Neural cell (in vitro differentiated cells): Measurements from ENCODE around the gene PNPLA5. TPM values are rescaled to one million over a fixed set of nuclear protein-coding genes. Genes with fewer than 3 reads are reported as not detected.

ENCODE experiments used
- H2AFZ ChIP-seq: fragments of 200-600, 300-800 bp; sonication (generic), shearing (Covaris generic); 2 replicates; pipeline ENCODE4 v1.6.0; 2014; ENCODE audit warnings: low read depth, mild to moderate bottlenecking, antibody characterized with exemption, low read length, moderate library complexity
- H3F3A ChIP-seq: fragments of 200-600 bp; shearing (Covaris generic); 2 replicates; pipeline ENCODE4 v1.6.1; 2016; ENCODE audit warnings: mild to moderate bottlenecking, moderate library complexity, mixed read lengths, antibody characterized with exemption, low read length; ENCODE audit not compliant: insufficient read depth, poor library complexity, severe bottlenecking
- H3K27ac ChIP-seq: fragments of 200-600, 300-800 bp; sonication (generic), shearing (Covaris generic); 2 replicates; pipeline ENCODE4 v1.5.1; 2014; ENCODE audit warnings: mild to moderate bottlenecking, low read length, moderate library complexity
- H3K27me3 ChIP-seq: fragments of 300-800, 200-600 bp; sonication (generic), shearing (Covaris generic); 2 replicates; pipeline ENCODE4 v1.6.0; 2014; ENCODE audit warnings: mild to moderate bottlenecking, low read depth, low read length, moderate library complexity; ENCODE audit not compliant: insufficient read depth
- H3K36me3 ChIP-seq: fragments of 300-800, 200-600 bp; sonication (generic), shearing (Covaris generic); 2 replicates; pipeline ENCODE4 v1.5.1; 2014; ENCODE audit warnings: mild to moderate bottlenecking, antibody characterized with exemption, low read length, moderate library complexity; ENCODE audit not compliant: insufficient read depth
- H3K4me2 ChIP-seq: fragments of 300-800, 200-600 bp; sonication (generic), shearing (Covaris generic); 2 replicates; pipeline ENCODE4 v1.6.0; 2014; ENCODE audit warnings: mild to moderate bottlenecking, low read length
- H3K4me3 ChIP-seq: fragments of 300-800, 200-600 bp; sonication (generic), shearing (Covaris generic); 2 replicates; pipeline ENCODE4 v1.5.1; 2014; ENCODE audit warnings: mild to moderate bottlenecking, low read length, moderate library complexity
- H3K79me2 ChIP-seq: fragments of 200-600 bp; shearing (Covaris generic); replicated peaks from 2 replicates; pipeline ENCODE4 v1.6.0; 2014; ENCODE audit warnings: mild to moderate bottlenecking, low read length, moderate library complexity; ENCODE audit not compliant: insufficient read depth
- H3K9ac ChIP-seq: fragments of 300-800, 200-600 bp; sonication (generic), shearing (Covaris generic); 2 replicates; pipeline ENCODE4 v1.6.1; 2016; ENCODE audit warnings: mild to moderate bottlenecking, low read length, mixed read lengths
- H3K9me2 ChIP-seq: fragments of 200-600 bp; shearing (Covaris generic); 2 replicates; pipeline ENCODE4 v1.6.1; 2016; ENCODE audit warnings: mild to moderate bottlenecking, low read length, mixed read lengths; ENCODE audit not compliant: insufficient read depth
- H3K9me3 ChIP-seq: fragments of 200-600, 300-800 bp; sonication (generic), shearing (Covaris generic); 2 replicates; pipeline ENCODE4 v1.6.1; 2016; ENCODE audit warnings: mild to moderate bottlenecking, mixed run types, low read length, moderate library complexity, mixed read lengths
- H4K20me1 ChIP-seq: fragments of 200-600 bp; shearing (Covaris generic); 2 replicates; pipeline ENCODE4 v1.6.1; 2016; ENCODE audit warnings: mild to moderate bottlenecking, mixed run types; ENCODE audit not compliant: insufficient read depth
- EP300 ChIP-seq: fragments of 450-650 bp; conservative IDR thresholded peaks from 2 replicates; pipeline ENCODE4 v1.6.1; 2014; ENCODE audit warnings: antibody characterized with exemption, mild to moderate bottlenecking, moderate library complexity; ENCODE audit not compliant: poor library complexity, severe bottlenecking
- EZH2 ChIP-seq: fragments of 200-600, 300-800 bp; shearing (Covaris generic), sonication (generic); IDR thresholded peaks from 2 replicates; pipeline ENCODE4 v1.6.1; 2014; ENCODE audit warnings: antibody characterized with exemption, low read length, borderline replicate concordance, mild to moderate bottlenecking; ENCODE audit not compliant: insufficient read depth, poor library complexity, severe bottlenecking
- MXI1 ChIP-seq: fragments of 450-650 bp; conservative IDR thresholded peaks from 2 replicates; pipeline ENCODE4 v1.6.1; 2014; ENCODE audit warnings: antibody characterized with exemption, mild to moderate bottlenecking; ENCODE audit not compliant: poor library complexity, severe bottlenecking
- POLR2AphosphoS5 ChIP-seq: IDR thresholded peaks from 2 replicates; pipeline ENCODE4 v1.6.1; 2012
- RAD21 ChIP-seq: fragments of 450-650 bp; conservative IDR thresholded peaks from 2 replicates; pipeline ENCODE4 v1.6.1; 2014; ENCODE audit warnings: antibody characterized with exemption, mild to moderate bottlenecking, moderate library complexity
- SMC3 ChIP-seq: fragments of 450-650 bp; conservative IDR thresholded peaks from 2 replicates; pipeline ENCODE4 v1.6.1; 2014; ENCODE audit warnings: antibody characterized with exemption, mild to moderate bottlenecking, moderate library complexity; ENCODE audit not compliant: poor library complexity
- TAF1 ChIP-seq: IDR thresholded peaks from 2 replicates; pipeline ENCODE4 v1.6.1; 2012; ENCODE audit warnings: low read depth
- polyA plus RNA-seq: library from polyadenylated mRNA; depleted of rRNA; stranded (reverse); fragments of >200 nt; gene quantifications from 2 replicates; pipeline ENCODE4 v1.2.3, GENCODE V29; 2014
- TF ChIP-seq, protein P1 (sequence below): fragments of 450-650 bp; IDR thresholded peaks from 2 replicates; pipeline ENCODE4 v1.5.1; 2014; ENCODE audit warnings: antibody characterized with exemption, mild to moderate bottlenecking, moderate library complexity; ENCODE audit not compliant: poor library complexity, severe bottlenecking
- TF ChIP-seq, protein P2 (sequence below): IDR thresholded peaks from 2 replicates; pipeline ENCODE4 v1.6.1; 2012; ENCODE audit warnings: borderline replicate concordance

PNPLA5 gene
- polyA plus RNA-seq, 1 donor from 2014 or later, result not detected

DNA sequence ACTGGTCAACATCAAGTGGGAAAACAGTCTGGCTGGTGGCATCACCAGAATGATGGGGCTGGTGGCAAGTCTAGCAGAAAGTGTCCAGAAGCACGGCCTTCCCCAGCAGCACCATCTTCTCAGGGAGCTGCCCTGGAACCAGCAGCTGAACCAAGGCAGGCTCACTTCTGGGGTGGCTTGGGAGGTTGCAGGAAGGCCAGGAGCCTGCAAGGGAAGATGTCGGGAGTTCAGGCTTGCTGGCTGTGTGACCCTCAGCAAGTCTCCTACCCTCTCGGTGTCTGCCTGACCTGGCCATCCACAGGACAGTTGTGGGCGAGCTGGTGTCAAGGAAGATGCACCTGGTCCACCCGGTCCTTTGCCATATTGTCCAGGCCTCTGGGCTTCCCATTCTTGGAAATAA, 2.3 kb upstream of the PNPLA5 start:
- no peaks in the 10 kb centered on the region for H3K9me2 ChIP-seq
- peaks cover 40% of the 10 kb centered on the region for H3K27me3 ChIP-seq
- no peaks in the 10 kb centered on the region for H3K9me3 ChIP-seq
- H3K4me3 ChIP-seq, result no peak overlapping the region
- no peak overlapping the region for H3K4me2 ChIP-seq
- no peaks in the 10 kb centered on the region for H3F3A ChIP-seq
- no peaks in the 10 kb centered on the region for H3K36me3 ChIP-seq
- no peaks in the 10 kb centered on the region for H4K20me1 ChIP-seq
- no peak overlapping the region for H2AFZ ChIP-seq
- TF ChIP-seq TAF1 (no peak), RAD21 (no peak), POLR2AphosphoS5 (no peak), SMC3 (no peak), EP300 (no peak), EZH2 (no peak)
- TF ChIP-seq, protein P1, sequence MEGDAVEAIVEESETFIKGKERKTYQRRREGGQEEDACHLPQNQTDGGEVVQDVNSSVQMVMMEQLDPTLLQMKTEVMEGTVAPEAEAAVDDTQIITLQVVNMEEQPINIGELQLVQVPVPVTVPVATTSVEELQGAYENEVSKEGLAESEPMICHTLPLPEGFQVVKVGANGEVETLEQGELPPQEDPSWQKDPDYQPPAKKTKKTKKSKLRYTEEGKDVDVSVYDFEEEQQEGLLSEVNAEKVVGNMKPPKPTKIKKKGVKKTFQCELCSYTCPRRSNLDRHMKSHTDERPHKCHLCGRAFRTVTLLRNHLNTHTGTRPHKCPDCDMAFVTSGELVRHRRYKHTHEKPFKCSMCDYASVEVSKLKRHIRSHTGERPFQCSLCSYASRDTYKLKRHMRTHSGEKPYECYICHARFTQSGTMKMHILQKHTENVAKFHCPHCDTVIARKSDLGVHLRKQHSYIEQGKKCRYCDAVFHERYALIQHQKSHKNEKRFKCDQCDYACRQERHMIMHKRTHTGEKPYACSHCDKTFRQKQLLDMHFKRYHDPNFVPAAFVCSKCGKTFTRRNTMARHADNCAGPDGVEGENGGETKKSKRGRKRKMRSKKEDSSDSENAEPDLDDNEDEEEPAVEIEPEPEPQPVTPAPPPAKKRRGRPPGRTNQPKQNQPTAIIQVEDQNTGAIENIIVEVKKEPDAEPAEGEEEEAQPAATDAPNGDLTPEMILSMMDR, result no peak
- TF ChIP-seq, protein P2, sequence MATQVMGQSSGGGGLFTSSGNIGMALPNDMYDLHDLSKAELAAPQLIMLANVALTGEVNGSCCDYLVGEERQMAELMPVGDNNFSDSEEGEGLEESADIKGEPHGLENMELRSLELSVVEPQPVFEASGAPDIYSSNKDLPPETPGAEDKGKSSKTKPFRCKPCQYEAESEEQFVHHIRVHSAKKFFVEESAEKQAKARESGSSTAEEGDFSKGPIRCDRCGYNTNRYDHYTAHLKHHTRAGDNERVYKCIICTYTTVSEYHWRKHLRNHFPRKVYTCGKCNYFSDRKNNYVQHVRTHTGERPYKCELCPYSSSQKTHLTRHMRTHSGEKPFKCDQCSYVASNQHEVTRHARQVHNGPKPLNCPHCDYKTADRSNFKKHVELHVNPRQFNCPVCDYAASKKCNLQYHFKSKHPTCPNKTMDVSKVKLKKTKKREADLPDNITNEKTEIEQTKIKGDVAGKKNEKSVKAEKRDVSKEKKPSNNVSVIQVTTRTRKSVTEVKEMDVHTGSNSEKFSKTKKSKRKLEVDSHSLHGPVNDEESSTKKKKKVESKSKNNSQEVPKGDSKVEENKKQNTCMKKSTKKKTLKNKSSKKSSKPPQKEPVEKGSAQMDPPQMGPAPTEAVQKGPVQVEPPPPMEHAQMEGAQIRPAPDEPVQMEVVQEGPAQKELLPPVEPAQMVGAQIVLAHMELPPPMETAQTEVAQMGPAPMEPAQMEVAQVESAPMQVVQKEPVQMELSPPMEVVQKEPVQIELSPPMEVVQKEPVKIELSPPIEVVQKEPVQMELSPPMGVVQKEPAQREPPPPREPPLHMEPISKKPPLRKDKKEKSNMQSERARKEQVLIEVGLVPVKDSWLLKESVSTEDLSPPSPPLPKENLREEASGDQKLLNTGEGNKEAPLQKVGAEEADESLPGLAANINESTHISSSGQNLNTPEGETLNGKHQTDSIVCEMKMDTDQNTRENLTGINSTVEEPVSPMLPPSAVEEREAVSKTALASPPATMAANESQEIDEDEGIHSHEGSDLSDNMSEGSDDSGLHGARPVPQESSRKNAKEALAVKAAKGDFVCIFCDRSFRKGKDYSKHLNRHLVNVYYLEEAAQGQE, result no peak
- no peaks in the 10 kb centered on the region for H3K79me2 ChIP-seq
- H3K9ac ChIP-seq, result no peak overlapping the region
- no peak overlapping the region for H3K27ac ChIP-seq

GRCh38 chr22:43893266-43893665, 1.5 kb upstream of the PNPLA5 start:
- no peaks in the 10 kb centered on the region for H4K20me1 ChIP-seq
- H3K4me3 ChIP-seq, result no peak overlapping the region
- H3K79me2 ChIP-seq, result no peaks in the 10 kb centered on the region
- no peaks in the 10 kb centered on the region for H3K9me3 ChIP-seq
- peaks cover 43% of the 10 kb centered on the region for H3K27me3 ChIP-seq
- H3K27ac ChIP-seq, result no peak overlapping the region
- H3K9ac ChIP-seq, result no peak overlapping the region
- no peaks in the 10 kb centered on the region for H3K36me3 ChIP-seq
- H3K4me2 ChIP-seq, result no peak overlapping the region
- TF ChIP-seq EZH2, result no peak
- TF ChIP-seq, protein P1, result no peak
- TF ChIP-seq, protein P2, result no peak
- TF ChIP-seq TAF1, result no peak
- TF ChIP-seq RAD21, result no peak
- TF ChIP-seq MXI1, result no peak
- no peak for TF ChIP-seq SMC3
- no peak for TF ChIP-seq EP300
- TF ChIP-seq POLR2AphosphoS5, result no peak
- no peaks in the 10 kb centered on the region for H3K9me2 ChIP-seq
- H2AFZ ChIP-seq, result no peak overlapping the region
- H3F3A ChIP-seq, result no peaks in the 10 kb centered on the region
